Suprapubic skin (tissue), 4 donors: ENCODE results near the gene LTBP2. TPM values are rescaled to one million over a fixed set of nuclear protein-coding genes. Genes with fewer than 3 reads are reported as not detected.

Source experiments
- DNase-seq, 2 donors: peaks; one replicate each; pipeline ENCODE4 v3.0.0-alpha.2; 2019; ENCODE audit warnings: low spot score in 2 of 2
- H3K27ac ChIP-seq: fragments of 200-600 bp; sonication (generic); one replicate; pipeline ENCODE4 v1.5.1; 2019
- H3K27me3 ChIP-seq: fragments of 200-600 bp; sonication (generic); one replicate; pipeline ENCODE4 v1.5.1; 2019
- H3K36me3 ChIP-seq: fragments of 200-600 bp; sonication (generic); one replicate; pipeline ENCODE4 v1.5.1; 2019
- H3K4me1 ChIP-seq: fragments of 200-600 bp; sonication (generic); one replicate; pipeline ENCODE4 v1.5.1; 2019
- H3K4me3 ChIP-seq: fragments of 200-600 bp; sonication (generic); one replicate; pipeline ENCODE4 v1.5.1; 2019; ENCODE audit warnings: mild to moderate bottlenecking
- H3K9me3 ChIP-seq: fragments of 200-600 bp; sonication (generic); one replicate; pipeline ENCODE4 v1.5.1; 2019
- CTCF ChIP-seq, 2 donors: fragments of 200-600 bp in 1 of 2; fragments of 450-650 bp in 1 of 2; sonication (generic) in 1 of 2; IDR thresholded peaks; one replicate each; pipeline ENCODE4 v1.5.1; 2016 to 2019; ENCODE audit warnings: antibody characterized with exemption in 2 of 2, mild to moderate bottlenecking in 1 of 2, moderate library complexity in 1 of 2
- EP300 ChIP-seq: sonication (generic); formaldehyde crosslinking; IDR thresholded peaks from one replicate; pipeline ENCODE4 v1.6.1; 2017; ENCODE audit warnings: antibody characterized with exemption
- POLR2A ChIP-seq, 2 donors: fragments of 450-650 bp; IDR thresholded peaks; one replicate each; pipeline ENCODE4 v1.6.1; 2017; ENCODE audit warnings: antibody characterized with exemption in 2 of 2, mild to moderate bottlenecking in 2 of 2, moderate library complexity in 2 of 2
- POLR2AphosphoS5 ChIP-seq, 3 donors: sonication (generic); formaldehyde crosslinking; IDR thresholded peaks; one replicate each; pipeline ENCODE4 v1.6.1; 2017; ENCODE audit warnings: antibody characterized with exemption in 3 of 3
- WGBS: methylation state at CpG from one replicate; pipeline ENCODE4 v1.1.5; 2018; 5-methylcytosine and 5-hydroxymethylcytosine counted together
- total RNA-seq, 4 donors: library from RNA; depleted of rRNA; stranded (reverse); fragments of >200 nt; gene quantifications; one replicate each; pipeline ENCODE4 v1.1.0, GENCODE V29; 2016

Gene LTBP2
- total RNA-seq, 4 donors from 2014 or later = 19.6 to 36.0 (median 26.2) TPM

- Histone ChIP-seq H3K9me3 (no peaks in the 10 kb centered on the region), H3K27me3 (no peaks in the 10 kb centered on the region), H3K36me3 (peaks cover 33% of the 10 kb centered on the region), H3K27ac (no peak overlapping the region), H3K4me1 (peaks cover 26% of the 10 kb centered on the region), H3K4me3 (no peak overlapping the region)
- no CpG with 5 or more reads among the region's 14 CpGs for WGBS
- DNase-seq = no peak
- TF ChIP-seq EP300 (no peak), POLR2A (IDR thresholded peaks at IDR 0.05) (no peak), CTCF (IDR thresholded peaks at IDR 0.05) (no peak), POLR2AphosphoS5 (IDR thresholded peaks at IDR 0.05) (no peak)
Observed at GRCh38 chr14:74503291-74503937, 108.6 kb downstream of the LTBP2 start.

- no peak for DNase-seq
- Histone ChIP-seq H3K27ac (no peak overlapping the region), H3K36me3 (peaks cover 27% of the 10 kb centered on the region)
Observed at GRCh38 chr14:74502236-74503019, 109.6 kb downstream of the LTBP2 start.

GRCh38 chr14:74501691-74502090 lies 110.3 kb downstream of the LTBP2 start:
- Histone ChIP-seq H3K4me3 (no peak overlapping the region), H3K4me1 (peaks cover 26% of the 10 kb centered on the region), H3K36me3 (peaks cover 30% of the 10 kb centered on the region), H3K9me3 (no peaks in the 10 kb centered on the region), H3K27me3 (no peaks in the 10 kb centered on the region), H3K27ac (no peak overlapping the region)
- no peak for DNase-seq
- 56% methylated on average over 5 of the region's 5 CpGs for WGBS
- TF ChIP-seq POLR2A (IDR thresholded peaks at IDR 0.05) (no peak), EP300 (no peak), POLR2AphosphoS5 (IDR thresholded peaks at IDR 0.05) (no peak), CTCF (IDR thresholded peaks at IDR 0.05) (no peak)

More at GRCh38 chr14:74502236-74503019, 109.6 kb downstream of the LTBP2 start:
- Histone ChIP-seq H3K27me3 (no peaks in the 10 kb centered on the region), H3K9me3 (no peaks in the 10 kb centered on the region), H3K4me1 (peaks cover 26% of the 10 kb centered on the region), H3K4me3 (no peak overlapping the region)
- TF ChIP-seq EP300 (no peak), CTCF (IDR thresholded peaks at IDR 0.05) (peak; percentile 29 to 49)
- WGBS = 75% methylated on average over 18 of the region's 21 CpGs

- DNase-seq = no peak
- 44% methylated on average over 15 of the region's 16 CpGs for WGBS
- no peak for TF ChIP-seq POLR2AphosphoS5 (IDR thresholded peaks at IDR 0.05)
- TF ChIP-seq POLR2A (IDR thresholded peaks at IDR 0.05) = no peak
- no peak for TF ChIP-seq EP300
- peak; percentile 47 to 67 for TF ChIP-seq CTCF (IDR thresholded peaks at IDR 0.05)
- Histone ChIP-seq H3K27ac (no peak overlapping the region), H3K36me3 (peaks cover 34% of the 10 kb centered on the region), H3K9me3 (no peaks in the 10 kb centered on the region), H3K4me3 (no peak overlapping the region), H3K27me3 (no peaks in the 10 kb centered on the region), H3K4me1 (peaks cover 26% of the 10 kb centered on the region)
Observed at GRCh38 chr14:74501135-74501614, 110.9 kb downstream of the LTBP2 start.

- H3K27ac ChIP-seq = no peak overlapping the region
- TF ChIP-seq CTCF (IDR thresholded peaks at IDR 0.05) = no peak
- no peak for TF ChIP-seq EP300
- TF ChIP-seq POLR2AphosphoS5 (IDR thresholded peaks at IDR 0.05) = no peak
- no peak for TF ChIP-seq POLR2A (IDR thresholded peaks at IDR 0.05)
Observed at GRCh38 chr14:74500417-74501134, 111.5 kb downstream of the LTBP2 start.

More at GRCh38 chr14:74500417-74501134, 111.5 kb downstream of the LTBP2 start:
- Histone ChIP-seq H3K4me1 (peaks cover 26% of the 10 kb centered on the region), H3K36me3 (peaks cover 36% of the 10 kb centered on the region), H3K4me3 (no peak overlapping the region), H3K27me3 (no peaks in the 10 kb centered on the region), H3K9me3 (no peaks in the 10 kb centered on the region)
- DNase-seq = no peak
- WGBS = 74% methylated on average over 9 of the region's 10 CpGs
